Astrocyte (in vitro differentiated cells and primary cell): Measurements from ENCODE around the gene ATL3. TPM values are rescaled to one million over a fixed set of nuclear protein-coding genes. Genes with fewer than 3 reads are reported as not detected.
A peak's percentile ranks its signal among the peaks of the same experiment; 100 is the strongest.

Experiments
- DNase-seq: peaks from one replicate; pipeline ENCODE4 v3.0.0-alpha.2; 2010; ENCODE audit warnings: low read depth
- FAIRE-seq: peaks from 2 replicates; lab custom pipeline; 2011; peaks lifted over from hg19 to GRCh38; lab: Jason Lieb, UNC
- H2AFZ ChIP-seq: 2 replicates; pipeline ENCODE4 v1.6.0; 2012; ENCODE audit warnings: low read depth, low read length, inconsistent platforms
- H3K27ac ChIP-seq: 2 replicates; pipeline ENCODE4 v1.5.1; 2011; ENCODE audit warnings: low read depth, low read length, inconsistent platforms
- H3K27me3 ChIP-seq: 2 replicates; pipeline ENCODE4 v1.6.0; 2011; ENCODE audit warnings: low read length, inconsistent platforms; ENCODE audit not compliant: insufficient read depth
- H3K36me3 ChIP-seq: 2 replicates; pipeline ENCODE4 v1.5.1; 2011; ENCODE audit warnings: low read length, inconsistent platforms; ENCODE audit not compliant: insufficient read depth
- H3K4me1 ChIP-seq: 2 replicates; pipeline ENCODE4 v1.5.1; 2011; ENCODE audit warnings: low read length, inconsistent platforms; ENCODE audit not compliant: insufficient read depth
- H3K4me2 ChIP-seq: 2 replicates; pipeline ENCODE4 v1.6.0; 2012; ENCODE audit warnings: low read length, inconsistent platforms
- H3K4me3 ChIP-seq: 2 replicates; pipeline ENCODE4 v1.5.1; 2011; ENCODE audit warnings: low read depth, mild to moderate bottlenecking, low read length, inconsistent platforms; ENCODE audit not compliant: insufficient read depth
- H3K79me2 ChIP-seq: 2 replicates; pipeline ENCODE4 v1.6.0; 2012; ENCODE audit warnings: mild to moderate bottlenecking, low read length, inconsistent platforms; ENCODE audit not compliant: insufficient read depth
- H3K9ac ChIP-seq: 2 replicates; pipeline ENCODE4 v1.6.0; 2012; ENCODE audit warnings: mild to moderate bottlenecking, low read length, inconsistent platforms
- H3K9me3 ChIP-seq: 2 replicates; pipeline ENCODE4 v1.5.1; 2012; ENCODE audit warnings: low read depth, mild to moderate bottlenecking, low read length, inconsistent platforms; ENCODE audit not compliant: insufficient read depth
- H4K20me1 ChIP-seq: 2 replicates; pipeline ENCODE4 v1.6.0; 2012; ENCODE audit warnings: low read length, inconsistent platforms; ENCODE audit not compliant: insufficient read depth
- H3K27ac Mint-ChIP-seq: one replicate; pipeline ENCODE4 v1.8.0; 2021; ENCODE audit warnings: mild to moderate bottlenecking, mixed read lengths; ENCODE audit not compliant: unreplicated experiment
- H3K27me3 Mint-ChIP-seq: one replicate; pipeline ENCODE4 v1.8.0; 2021; ENCODE audit warnings: low read depth, mixed read lengths; ENCODE audit not compliant: unreplicated experiment
- H3K36me3 Mint-ChIP-seq: one replicate; pipeline ENCODE4 v1.8.0; 2021; ENCODE audit warnings: low read depth, mixed read lengths; ENCODE audit not compliant: unreplicated experiment
- H3K4me1 Mint-ChIP-seq: one replicate; pipeline ENCODE4 v1.8.0; 2021; ENCODE audit warnings: low read depth, mixed read lengths; ENCODE audit not compliant: unreplicated experiment
- H3K4me3 Mint-ChIP-seq: one replicate; pipeline ENCODE4 v1.8.0; 2021; ENCODE audit warnings: mild to moderate bottlenecking, moderate library complexity, mixed read lengths; ENCODE audit not compliant: unreplicated experiment
- H3K9me3 Mint-ChIP-seq: one replicate; pipeline ENCODE4 v1.8.0; 2021; ENCODE audit warnings: mild to moderate bottlenecking, mixed read lengths; ENCODE audit not compliant: unreplicated experiment
- EZH2 ChIP-seq: IDR thresholded peaks from 2 replicates; pipeline ENCODE4 v1.6.1; 2012; ENCODE audit warnings: mild to moderate bottlenecking, low read length, inconsistent platforms; ENCODE audit not compliant: insufficient read depth
- total RNA-seq: library from RNA; stranded (reverse); gene quantifications from 2 replicates; pipeline ENCODE4 v1.2.1, GENCODE V29; 2021
- TF ChIP-seq, protein P1 (sequence below): IDR thresholded peaks from 2 replicates; pipeline ENCODE4 v1.5.1; 2011; ENCODE audit warnings: low read depth, mild to moderate bottlenecking, inconsistent platforms, low read length, moderate library complexity; ENCODE audit not compliant: insufficient read depth

ATL3 gene
- total RNA-seq, 1 donor from 2014 or later: 45.2 TPM

DNA sequence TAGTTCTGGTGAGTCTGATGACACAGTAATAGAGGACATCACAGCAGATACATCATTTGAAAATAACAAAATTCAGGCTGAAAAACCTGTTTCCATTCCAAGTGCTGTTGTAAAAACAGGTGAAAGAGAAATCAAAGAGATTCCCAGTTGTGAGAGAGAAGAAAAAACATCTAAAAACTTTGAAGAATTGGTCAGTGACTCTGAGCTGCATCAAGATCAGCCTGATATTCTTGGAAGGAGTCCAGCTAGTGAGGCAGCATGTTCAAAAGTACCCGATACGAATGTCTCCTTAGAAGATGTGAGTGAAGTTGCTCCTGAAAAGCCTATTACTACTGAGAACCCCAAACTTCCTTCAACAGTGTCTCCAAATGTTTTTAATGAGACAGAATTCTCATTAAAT, 48.8 kb upstream of the ATL3 start:
- Mint-ChIP-seq H3K36me3 (no peaks in the 10 kb centered on the region), H3K27me3 (no peaks in the 10 kb centered on the region), H3K4me3 (no peak overlapping the region), H3K4me1 (peaks cover 9% of the 10 kb centered on the region), H3K27ac (no peak overlapping the region), H3K9me3 (no peaks in the 10 kb centered on the region)
- FAIRE-seq: no peak
- Histone ChIP-seq H3K9me3 (no peaks in the 10 kb centered on the region), H3K9ac (no peak overlapping the region), H3K36me3 (no peaks in the 10 kb centered on the region), H3K4me1 (peaks cover 5% of the 10 kb centered on the region), H4K20me1 (peaks cover 41% of the 10 kb centered on the region), H3K27ac (no peak overlapping the region), H2AFZ (no peak overlapping the region), H3K4me2 (no peak overlapping the region), H3K4me3 (no peak overlapping the region), H3K27me3 (no peaks in the 10 kb centered on the region), H3K79me2 (peaks cover 12% of the 10 kb centered on the region)
- DNase-seq: peak; percentile 45
- TF ChIP-seq, protein P1, sequence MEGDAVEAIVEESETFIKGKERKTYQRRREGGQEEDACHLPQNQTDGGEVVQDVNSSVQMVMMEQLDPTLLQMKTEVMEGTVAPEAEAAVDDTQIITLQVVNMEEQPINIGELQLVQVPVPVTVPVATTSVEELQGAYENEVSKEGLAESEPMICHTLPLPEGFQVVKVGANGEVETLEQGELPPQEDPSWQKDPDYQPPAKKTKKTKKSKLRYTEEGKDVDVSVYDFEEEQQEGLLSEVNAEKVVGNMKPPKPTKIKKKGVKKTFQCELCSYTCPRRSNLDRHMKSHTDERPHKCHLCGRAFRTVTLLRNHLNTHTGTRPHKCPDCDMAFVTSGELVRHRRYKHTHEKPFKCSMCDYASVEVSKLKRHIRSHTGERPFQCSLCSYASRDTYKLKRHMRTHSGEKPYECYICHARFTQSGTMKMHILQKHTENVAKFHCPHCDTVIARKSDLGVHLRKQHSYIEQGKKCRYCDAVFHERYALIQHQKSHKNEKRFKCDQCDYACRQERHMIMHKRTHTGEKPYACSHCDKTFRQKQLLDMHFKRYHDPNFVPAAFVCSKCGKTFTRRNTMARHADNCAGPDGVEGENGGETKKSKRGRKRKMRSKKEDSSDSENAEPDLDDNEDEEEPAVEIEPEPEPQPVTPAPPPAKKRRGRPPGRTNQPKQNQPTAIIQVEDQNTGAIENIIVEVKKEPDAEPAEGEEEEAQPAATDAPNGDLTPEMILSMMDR: no peak
- TF ChIP-seq EZH2: no peak

DNA sequence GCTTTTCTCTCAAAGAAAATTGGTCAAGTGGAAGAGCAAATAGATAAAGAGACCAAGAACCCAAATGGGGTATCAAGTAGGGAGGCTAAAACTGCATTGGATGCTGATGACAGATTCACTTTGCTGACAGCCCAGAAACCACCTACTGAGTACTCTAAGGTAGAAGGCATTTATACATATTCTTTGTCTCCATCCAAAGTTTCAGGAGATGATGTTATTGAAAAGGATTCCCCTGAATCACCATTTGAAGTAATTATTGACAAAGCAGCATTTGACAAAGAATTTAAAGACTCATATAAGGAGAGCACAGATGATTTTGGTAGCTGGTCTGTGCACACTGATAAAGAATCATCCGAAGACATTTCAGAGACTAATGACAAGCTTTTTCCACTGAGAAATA, 47.8 kb upstream of the ATL3 start:
- H3K27me3 Mint-ChIP-seq: no peaks in the 10 kb centered on the region
- H3K9ac ChIP-seq: no peak overlapping the region

DNA sequence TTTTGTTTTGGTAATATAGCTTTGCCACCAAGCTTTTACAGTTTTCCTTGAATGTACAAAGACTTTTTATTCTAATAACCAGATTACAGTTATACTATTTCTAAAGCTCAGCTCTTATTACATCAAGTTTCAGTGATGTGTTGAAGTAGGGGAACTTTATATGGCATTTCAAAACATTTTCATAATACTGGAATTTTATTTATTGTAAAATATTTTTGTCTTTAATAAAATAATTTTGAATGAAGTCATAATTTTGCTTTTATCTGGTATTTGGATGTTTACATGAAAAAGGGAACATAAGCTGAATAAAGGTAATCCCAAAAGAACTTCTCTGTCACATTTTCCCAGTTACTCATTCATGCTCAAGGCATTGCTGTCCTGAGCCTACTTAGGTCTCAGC, 44.9 kb upstream of the ATL3 start:
- DNase-seq: no peak
- H3K27ac ChIP-seq: no peak overlapping the region
- H3K4me3 ChIP-seq: no peak overlapping the region
- peaks cover 5% of the 10 kb centered on the region for H3K4me1 ChIP-seq
- TF ChIP-seq, protein P1: no peak
- no peak for TF ChIP-seq EZH2
- H3K27ac Mint-ChIP-seq: no peak overlapping the region
- H3K27me3 ChIP-seq: no peaks in the 10 kb centered on the region
- FAIRE-seq: no peak
- no peaks in the 10 kb centered on the region for H3K36me3 Mint-ChIP-seq
- no peak overlapping the region for H3K9ac ChIP-seq
- no peak overlapping the region for H3K4me2 ChIP-seq
- no peaks in the 10 kb centered on the region for H3K9me3 ChIP-seq
- H2AFZ ChIP-seq: no peak overlapping the region
- H3K36me3 ChIP-seq: no peaks in the 10 kb centered on the region
- H3K27me3 Mint-ChIP-seq: no peaks in the 10 kb centered on the region
- H3K4me1 Mint-ChIP-seq: peaks cover 9% of the 10 kb centered on the region
- peaks cover 19% of the 10 kb centered on the region for H3K79me2 ChIP-seq
- no peak overlapping the region for H3K4me3 Mint-ChIP-seq
- peaks cover 1% of the 10 kb centered on the region for H3K9me3 Mint-ChIP-seq
- peaks cover 65% of the 10 kb centered on the region for H4K20me1 ChIP-seq

More for the DNA sequence above, 47.8 kb upstream of the ATL3 start:
- Histone ChIP-seq H3K27ac (no peak overlapping the region), H3K79me2 (peaks cover 15% of the 10 kb centered on the region), H3K27me3 (no peaks in the 10 kb centered on the region), H3K36me3 (no peaks in the 10 kb centered on the region), H3K4me3 (no peak overlapping the region), H4K20me1 (peaks cover 48% of the 10 kb centered on the region), H3K4me2 (no peak overlapping the region), H3K9me3 (no peaks in the 10 kb centered on the region), H2AFZ (no peak overlapping the region), H3K4me1 (peaks cover 5% of the 10 kb centered on the region)
- peaks cover 9% of the 10 kb centered on the region for H3K4me1 Mint-ChIP-seq
- H3K27ac Mint-ChIP-seq: no peak overlapping the region
- H3K36me3 Mint-ChIP-seq: no peaks in the 10 kb centered on the region
- no peak for FAIRE-seq
- no peaks in the 10 kb centered on the region for H3K9me3 Mint-ChIP-seq
- no peak overlapping the region for H3K4me3 Mint-ChIP-seq
- TF ChIP-seq EZH2: no peak
- TF ChIP-seq, protein P1: no peak
- DNase-seq: no peak
